ENCODE measurements around the gene COTL1. TPM values are rescaled to one million over a fixed set of nuclear protein-coding genes. Genes with fewer than 3 reads are reported as not detected.

The COTL1 gene, protein sequence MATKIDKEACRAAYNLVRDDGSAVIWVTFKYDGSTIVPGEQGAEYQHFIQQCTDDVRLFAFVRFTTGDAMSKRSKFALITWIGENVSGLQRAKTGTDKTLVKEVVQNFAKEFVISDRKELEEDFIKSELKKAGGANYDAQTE
- total RNA-seq: 528 TPM

- no peaks in the 10 kb centered on the region for H3K9me3 ChIP-seq (ENCODE audit: low read depth, low read length)
- H3K4me1 ChIP-seq (ENCODE audit: insufficient read depth, low read length): peaks cover 62% of the 10 kb centered on the region
- H3K27me3 ChIP-seq (ENCODE audit: insufficient read depth, low read length): no peaks in the 10 kb centered on the region
- H3K4me3 ChIP-seq (ENCODE audit: low read length): peak within 1 kb of the TSS; percentile 73
Observed at GRCh38 chr16:84617791-84618580, at the start of gene COTL1. TSS of gene COTL1 (minus strand) at chr16:84618078. CDS start at chr16:84617914, 164 bp downstream.

GRCh38 chr16:84665843-84666242, 48.0 kb upstream of the COTL1 start:
- Histone ChIP-seq H3K4me3 (ENCODE audit: low read length) (no peak overlapping the region), H3K27me3 (ENCODE audit: insufficient read depth, low read length) (no peaks in the 10 kb centered on the region), H3K4me1 (ENCODE audit: insufficient read depth, low read length) (peaks cover 4% of the 10 kb centered on the region), H3K9me3 (ENCODE audit: low read depth, low read length) (no peaks in the 10 kb centered on the region)

GRCh38 chr16:84665359-84665758, 47.5 kb upstream of the COTL1 start:
- peaks cover 4% of the 10 kb centered on the region for H3K4me1 ChIP-seq (ENCODE audit: insufficient read depth, low read length)
- H3K27me3 ChIP-seq (ENCODE audit: insufficient read depth, low read length): no peaks in the 10 kb centered on the region
- H3K4me3 ChIP-seq (ENCODE audit: low read length): no peak overlapping the region
- no peaks in the 10 kb centered on the region for H3K9me3 ChIP-seq (ENCODE audit: low read depth, low read length)

DNA sequence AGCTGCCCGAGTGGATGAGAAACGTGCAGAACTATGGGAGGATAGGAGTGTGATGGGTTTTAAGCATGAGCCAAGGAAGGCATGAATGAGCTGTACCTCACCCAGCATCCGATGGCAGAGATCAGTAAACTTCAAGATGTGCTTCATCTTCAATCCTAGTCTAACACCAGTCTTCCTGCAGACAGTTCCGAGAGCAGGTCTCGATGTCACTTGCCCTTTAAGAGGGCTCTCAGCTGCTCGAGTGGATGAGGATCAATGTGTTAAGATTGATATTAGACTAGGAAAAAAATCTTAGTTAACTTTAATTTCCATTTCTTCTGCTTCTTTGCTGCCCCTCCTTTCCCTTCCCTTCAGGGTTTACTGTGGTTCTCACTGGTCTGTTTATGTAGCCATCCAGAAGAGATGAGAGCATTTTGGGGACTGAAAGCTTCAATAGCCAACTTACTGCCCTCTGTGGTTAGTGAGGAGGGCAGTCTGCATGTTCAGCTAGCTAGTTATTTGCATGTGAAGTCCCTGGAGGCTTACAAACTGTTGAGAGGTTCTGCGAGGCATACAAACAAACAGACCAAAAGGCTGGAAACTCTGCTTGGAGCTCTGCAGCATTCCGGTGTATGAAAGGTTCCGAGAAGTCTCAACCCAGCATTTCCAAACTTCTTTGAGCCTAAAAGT, 45.7 kb upstream of the COTL1 start:
- no peaks in the 10 kb centered on the region for H3K9me3 ChIP-seq (ENCODE audit: low read depth, low read length)
- H3K4me3 ChIP-seq (ENCODE audit: low read length): no peak overlapping the region
- H3K27me3 ChIP-seq (ENCODE audit: insufficient read depth, low read length): no peaks in the 10 kb centered on the region
- H3K4me1 ChIP-seq (ENCODE audit: insufficient read depth, low read length): peaks cover 4% of the 10 kb centered on the region

DNA sequence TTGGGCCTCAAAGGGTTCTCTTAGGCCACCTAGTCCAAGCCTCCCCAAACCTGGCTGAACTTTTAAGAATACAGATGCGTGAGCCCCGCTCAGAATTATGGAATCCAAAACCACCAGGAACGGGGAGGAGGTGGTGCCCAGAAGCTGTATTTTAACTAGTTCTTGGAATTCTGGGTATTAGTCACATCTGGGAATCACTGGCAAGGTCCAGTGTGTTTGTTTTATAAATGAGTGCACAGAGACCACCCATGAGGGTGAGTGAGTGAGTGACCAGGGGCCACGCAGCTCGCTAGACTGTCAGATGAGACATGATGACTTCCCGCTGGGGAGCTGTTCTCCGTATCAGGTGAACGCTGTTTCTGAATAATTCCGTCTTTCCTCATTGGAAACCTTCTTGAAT, 44.6 kb upstream of the COTL1 start:
- H3K4me3 ChIP-seq (ENCODE audit: low read length): no peak overlapping the region

DNA sequence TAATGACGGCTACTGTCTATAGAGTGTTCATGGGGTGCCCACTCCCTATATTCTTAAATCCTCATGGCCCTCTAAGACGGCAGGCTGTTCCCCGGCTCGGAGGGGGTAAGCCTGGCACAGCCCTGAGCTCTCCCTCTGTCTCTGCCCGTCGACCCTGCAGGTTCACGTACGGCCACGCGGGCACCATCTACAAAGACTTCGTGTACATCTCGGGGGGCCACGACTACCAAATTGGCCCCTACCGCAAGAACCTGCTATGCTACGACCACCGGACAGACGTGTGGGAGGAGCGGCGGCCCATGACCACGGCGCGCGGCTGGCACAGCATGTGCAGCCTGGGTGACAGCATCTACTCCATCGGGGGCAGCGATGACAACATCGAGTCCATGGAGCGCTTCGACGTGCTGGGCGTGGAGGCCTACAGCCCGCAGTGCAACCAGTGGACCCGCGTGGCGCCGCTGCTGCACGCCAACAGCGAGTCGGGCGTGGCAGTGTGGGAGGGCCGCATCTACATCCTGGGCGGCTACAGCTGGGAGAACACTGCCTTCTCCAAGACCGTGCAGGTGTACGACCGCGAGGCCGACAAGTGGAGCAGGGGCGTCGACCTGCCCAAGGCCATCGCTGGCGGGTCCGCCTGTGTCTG, 43.7 kb upstream of the COTL1 start:
- Histone ChIP-seq H3K9me3 (ENCODE audit: low read depth, low read length) (no peaks in the 10 kb centered on the region), H3K27me3 (ENCODE audit: insufficient read depth, low read length) (no peaks in the 10 kb centered on the region), H3K4me3 (ENCODE audit: low read length) (no peak overlapping the region), H3K4me1 (ENCODE audit: insufficient read depth, low read length) (peaks cover 9% of the 10 kb centered on the region)

More for the DNA sequence above, 44.6 kb upstream of the COTL1 start:
- H3K27me3 ChIP-seq (ENCODE audit: insufficient read depth, low read length): no peaks in the 10 kb centered on the region
- H3K9me3 ChIP-seq (ENCODE audit: low read depth, low read length): no peaks in the 10 kb centered on the region
- H3K4me1 ChIP-seq (ENCODE audit: insufficient read depth, low read length): peaks cover 4% of the 10 kb centered on the region

- H3K4me1 ChIP-seq (ENCODE audit: insufficient read depth, low read length): peaks cover 15% of the 10 kb centered on the region
- no peak overlapping the region for H3K4me3 ChIP-seq (ENCODE audit: low read length)
- H3K27me3 ChIP-seq (ENCODE audit: insufficient read depth, low read length): no peaks in the 10 kb centered on the region
- H3K9me3 ChIP-seq (ENCODE audit: low read depth, low read length): no peaks in the 10 kb centered on the region
Observed at GRCh38 chr16:84660973-84661372, 43.1 kb upstream of the COTL1 start.

DNA sequence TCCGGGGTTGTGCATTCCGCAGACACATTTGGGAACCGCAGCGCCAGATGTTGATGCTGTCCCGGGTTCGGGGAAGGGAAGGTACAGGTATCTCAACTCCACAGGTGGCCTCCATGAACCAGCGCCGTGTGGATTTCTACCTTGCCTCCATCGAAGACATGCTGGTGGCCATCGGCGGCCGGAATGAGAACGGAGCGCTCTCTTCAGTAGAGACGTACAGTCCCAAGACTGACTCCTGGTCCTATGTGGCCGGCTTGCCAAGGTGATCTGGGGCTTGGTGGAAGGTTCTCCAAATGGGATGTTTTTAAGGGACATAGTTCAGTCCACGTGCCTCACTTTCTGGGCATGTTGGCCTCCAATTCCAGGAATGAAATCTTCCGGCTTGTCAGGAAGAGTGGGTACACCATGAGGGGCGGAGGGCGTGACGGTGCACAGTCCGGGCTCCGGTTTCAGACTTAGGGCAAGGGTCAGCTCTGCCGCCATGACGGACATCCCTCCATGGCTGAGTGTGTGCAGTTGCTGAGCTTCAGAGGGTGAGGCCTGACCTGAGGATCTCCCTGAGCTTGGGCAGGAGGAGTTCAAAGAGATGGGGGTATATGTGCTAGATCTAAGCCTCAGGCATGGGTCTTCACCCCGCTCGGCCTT, 41.9 kb upstream of the COTL1 start:
- H3K4me1 ChIP-seq (ENCODE audit: insufficient read depth, low read length): peaks cover 21% of the 10 kb centered on the region
- no peaks in the 10 kb centered on the region for H3K9me3 ChIP-seq (ENCODE audit: low read depth, low read length)
- H3K27me3 ChIP-seq (ENCODE audit: insufficient read depth, low read length): no peaks in the 10 kb centered on the region
- H3K4me3 ChIP-seq (ENCODE audit: low read length): no peak overlapping the region

DNA sequence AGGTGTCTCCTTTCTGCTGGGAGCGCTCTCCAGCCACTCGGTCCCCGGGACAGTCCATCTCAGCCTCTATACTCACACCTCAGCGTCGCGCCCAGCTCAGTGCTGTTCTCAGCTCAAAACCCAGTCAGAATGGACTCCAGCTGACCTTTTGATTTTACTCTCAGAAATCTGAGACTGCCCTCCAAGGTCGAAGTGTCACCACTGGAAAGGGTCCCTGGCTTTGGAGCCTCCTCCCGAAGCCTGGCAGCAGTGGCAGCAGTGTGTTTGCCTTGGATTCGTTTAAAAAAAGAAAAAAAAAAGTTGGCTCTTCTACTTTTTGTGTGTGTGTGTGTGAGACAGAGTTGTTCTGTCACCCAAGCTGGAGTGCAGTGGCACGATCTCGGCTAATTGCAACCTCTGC, 40.8 kb upstream of the COTL1 start:
- Histone ChIP-seq H3K27me3 (ENCODE audit: insufficient read depth, low read length) (no peaks in the 10 kb centered on the region), H3K4me3 (ENCODE audit: low read length) (no peak overlapping the region), H3K9me3 (ENCODE audit: low read depth, low read length) (no peaks in the 10 kb centered on the region), H3K4me1 (ENCODE audit: insufficient read depth, low read length) (peaks cover 21% of the 10 kb centered on the region)

DNA sequence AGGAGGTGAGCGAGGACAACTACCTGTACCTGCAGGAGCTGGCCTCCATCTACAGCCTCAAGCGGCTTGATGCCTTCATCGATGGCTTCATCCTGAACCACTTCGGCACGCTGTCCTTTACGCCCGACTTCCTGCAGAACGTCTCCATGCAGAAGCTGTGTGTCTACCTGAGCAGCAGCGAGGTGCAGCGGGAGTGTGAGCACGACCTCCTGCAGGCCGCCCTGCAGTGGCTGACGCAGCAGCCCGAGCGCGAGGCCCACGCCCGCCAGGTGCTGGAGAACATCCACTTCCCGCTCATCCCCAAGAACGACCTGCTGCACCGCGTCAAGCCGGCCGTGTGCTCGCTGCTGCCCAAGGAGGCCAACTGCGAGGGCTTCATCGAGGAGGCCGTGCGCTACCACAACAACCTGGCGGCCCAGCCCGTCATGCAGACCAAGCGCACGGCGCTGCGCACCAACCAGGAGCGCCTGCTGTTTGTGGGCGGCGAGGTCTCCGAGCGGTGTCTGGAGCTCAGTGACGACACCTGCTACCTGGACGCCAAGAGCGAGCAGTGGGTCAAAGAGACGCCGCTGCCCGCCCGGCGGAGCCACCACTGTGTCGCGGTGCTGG, 39.5 kb upstream of the COTL1 start:
- no peak overlapping the region for H3K4me3 ChIP-seq (ENCODE audit: low read length)
- H3K27me3 ChIP-seq (ENCODE audit: insufficient read depth, low read length): no peaks in the 10 kb centered on the region
- H3K4me1 ChIP-seq (ENCODE audit: insufficient read depth, low read length): peaks cover 23% of the 10 kb centered on the region
- H3K9me3 ChIP-seq (ENCODE audit: low read depth, low read length): no peaks in the 10 kb centered on the region

DNA sequence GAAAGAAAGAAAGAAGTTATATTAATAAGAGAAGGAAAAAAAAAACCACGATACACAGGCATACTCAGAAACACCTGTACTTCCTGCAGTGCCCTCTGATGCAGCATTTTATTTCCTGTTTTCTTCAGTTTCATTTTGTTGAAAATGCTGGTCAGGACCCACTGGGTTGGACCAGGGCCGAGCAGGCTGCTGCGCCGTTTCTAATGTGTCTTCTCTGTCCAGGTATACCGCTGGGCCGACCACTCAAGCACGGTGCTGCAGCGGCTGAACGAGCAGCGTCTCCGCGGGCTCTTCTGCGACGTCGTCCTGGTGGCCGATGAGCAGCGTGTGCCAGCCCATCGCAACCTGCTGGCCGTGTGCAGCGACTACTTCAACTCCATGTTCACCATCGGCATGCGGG, 38.8 kb upstream of the COTL1 start:
- H3K27me3 ChIP-seq (ENCODE audit: insufficient read depth, low read length): no peaks in the 10 kb centered on the region
- H3K4me3 ChIP-seq (ENCODE audit: low read length): no peak overlapping the region
- no peaks in the 10 kb centered on the region for H3K9me3 ChIP-seq (ENCODE audit: low read depth, low read length)
- peaks cover 30% of the 10 kb centered on the region for H3K4me1 ChIP-seq (ENCODE audit: insufficient read depth, low read length)

DNA sequence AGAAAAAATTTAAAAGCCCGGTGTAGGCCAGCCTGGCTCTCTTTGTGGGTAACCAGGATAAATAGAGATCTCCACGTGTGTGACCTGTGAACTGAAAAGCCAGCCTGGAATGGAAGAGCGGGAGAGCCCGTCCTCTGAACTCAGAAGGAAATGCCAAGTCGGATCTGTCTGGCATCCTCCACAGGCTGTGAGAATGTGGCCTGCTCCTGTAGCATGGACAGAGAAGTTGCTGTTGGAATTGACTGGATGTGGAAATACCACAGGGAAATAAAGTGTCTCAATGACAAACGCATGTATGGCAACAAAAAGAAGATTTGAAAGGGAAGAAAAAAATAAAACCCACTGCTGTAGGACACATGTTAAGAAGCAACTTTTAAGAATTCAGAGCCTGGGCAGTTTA, 37.1 kb upstream of the COTL1 start:
- Histone ChIP-seq H3K27me3 (ENCODE audit: insufficient read depth, low read length) (no peaks in the 10 kb centered on the region), H3K9me3 (ENCODE audit: low read depth, low read length) (no peaks in the 10 kb centered on the region), H3K4me3 (ENCODE audit: low read length) (no peak overlapping the region), H3K4me1 (ENCODE audit: insufficient read depth, low read length) (peaks cover 32% of the 10 kb centered on the region)

DNA sequence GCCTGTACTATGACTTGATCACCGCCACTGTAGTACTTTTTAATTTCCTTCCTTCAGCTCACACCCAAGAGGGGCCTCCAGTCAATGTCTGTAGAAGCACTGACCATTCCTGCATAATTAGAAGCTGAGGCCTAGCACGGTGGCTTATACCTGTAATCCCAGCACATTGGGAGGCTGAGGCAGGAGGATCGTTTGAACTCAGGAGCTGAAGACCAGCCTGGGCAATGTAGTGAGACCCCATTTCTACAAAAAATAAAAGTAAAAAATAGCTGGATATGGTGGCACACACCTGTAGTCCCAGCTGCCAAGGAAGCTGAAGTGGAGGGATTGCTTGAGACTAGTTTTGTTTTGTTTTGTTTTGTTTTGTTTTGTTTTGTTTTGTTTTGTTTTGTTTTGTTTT, 36.4 kb upstream of the COTL1 start:
- Histone ChIP-seq H3K27me3 (ENCODE audit: insufficient read depth, low read length) (no peaks in the 10 kb centered on the region), H3K4me3 (ENCODE audit: low read length) (no peak overlapping the region), H3K4me1 (ENCODE audit: insufficient read depth, low read length) (peaks cover 38% of the 10 kb centered on the region), H3K9me3 (ENCODE audit: low read depth, low read length) (no peaks in the 10 kb centered on the region)

DNA sequence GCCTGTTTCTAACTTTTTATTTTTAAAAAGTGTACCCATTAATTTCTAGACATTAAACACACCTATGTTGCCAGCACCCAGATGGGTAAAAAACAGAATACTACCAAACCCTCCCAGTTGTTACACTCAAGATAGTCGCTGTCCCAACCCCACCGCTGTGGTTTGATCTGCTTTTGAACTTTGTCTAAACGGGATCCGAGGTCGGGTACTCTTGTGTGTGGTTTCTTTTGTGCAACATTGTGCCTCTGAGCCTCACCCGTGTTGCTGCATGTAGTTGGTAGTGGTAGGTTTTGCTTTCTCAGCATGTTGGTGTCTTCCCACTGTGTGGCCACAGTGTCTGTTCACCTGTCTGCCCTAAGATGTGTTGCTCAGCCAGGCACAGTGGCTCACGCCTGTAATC, 34.7 kb upstream of the COTL1 start:
- H3K4me3 ChIP-seq (ENCODE audit: low read length): no peak overlapping the region
- H3K4me1 ChIP-seq (ENCODE audit: insufficient read depth, low read length): peaks cover 48% of the 10 kb centered on the region

More for the DNA sequence above, 34.7 kb upstream of the COTL1 start:
- Histone ChIP-seq H3K27me3 (ENCODE audit: insufficient read depth, low read length) (no peaks in the 10 kb centered on the region), H3K9me3 (ENCODE audit: low read depth, low read length) (no peaks in the 10 kb centered on the region)
